CD4-positive, alpha-beta T cell treated with Interferon gamma for 1 hour (primary cell): Measurements from ENCODE around the gene PDGFD.

Source experiments
- DNase-seq: peaks from one replicate; pipeline ENCODE4 v3.0.0-alpha.2; 2020

Gene PDGFD

GRCh38 chr11:104164028-104164520, at the start of gene PDGFD:
Gene PDGFD, minus strand, starts transcription at chr11:104164147.
- peak; percentile 59 for DNase-seq

GRCh38 chr11:104206936-104207335, 43.0 kb upstream of the PDGFD start:
- DNase-seq: no peak

DNA sequence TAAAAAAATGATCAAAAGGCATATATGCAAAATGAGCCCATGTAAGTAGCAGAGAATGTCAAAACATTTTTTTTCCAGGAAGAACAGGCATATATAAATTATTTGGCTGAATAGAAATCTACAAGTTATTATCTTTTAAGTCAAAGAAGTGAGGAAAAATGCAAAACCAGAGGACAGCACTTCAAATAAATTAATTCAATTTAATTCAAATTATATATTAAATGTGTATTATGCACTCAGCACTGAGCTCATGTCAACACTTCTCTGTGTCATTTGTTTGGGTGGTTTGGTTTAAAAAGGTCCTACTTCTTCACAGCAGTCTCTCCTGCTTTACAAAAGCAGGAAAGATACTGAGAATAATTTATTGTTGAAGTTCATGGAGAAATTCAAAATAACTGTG, 41.9 kb upstream of the PDGFD start:
- no peak for DNase-seq

GRCh38 chr11:104200688-104201087, 36.7 kb upstream of the PDGFD start:
- DNase-seq: no peak

DNA sequence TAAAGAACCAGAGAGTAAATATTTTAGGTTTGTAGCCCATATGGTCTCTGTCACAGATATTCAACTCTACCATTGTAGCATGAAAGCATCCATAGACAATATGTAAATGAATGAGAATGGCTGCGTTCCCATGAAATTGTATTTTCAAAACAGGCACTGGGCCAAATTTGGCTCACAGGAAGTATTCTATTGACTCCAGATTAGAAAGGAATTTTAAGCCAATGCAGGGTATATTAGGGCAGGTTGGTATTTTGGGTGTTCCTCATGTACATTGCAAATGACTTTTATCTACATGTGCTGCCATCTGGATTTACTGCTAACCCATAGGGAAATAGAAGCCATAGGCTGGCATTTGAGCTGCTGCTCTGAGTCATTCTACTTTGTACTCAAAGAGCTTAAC, 35.1 kb upstream of the PDGFD start:
- no peak for DNase-seq

DNA sequence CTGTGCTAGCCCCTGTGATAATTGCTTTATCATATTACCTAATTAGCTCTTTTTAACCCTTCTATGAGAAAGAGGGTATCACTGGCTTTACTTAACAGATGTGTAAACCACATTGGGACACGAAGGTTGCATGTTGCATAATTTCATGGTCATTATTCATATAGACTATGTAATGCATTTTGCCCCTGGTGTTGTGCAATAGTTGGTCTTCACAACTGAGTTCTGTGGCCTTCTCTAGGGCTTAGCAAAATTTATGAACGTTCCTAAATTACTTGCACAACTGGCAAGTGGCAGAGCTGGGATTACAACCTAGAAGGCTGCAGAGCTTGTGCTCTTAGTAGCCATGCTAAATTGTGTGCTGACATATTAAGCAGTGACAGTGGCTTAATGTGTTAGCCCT, 34.6 kb upstream of the PDGFD start:
- no peak for DNase-seq

- DNase-seq: no peak
Observed at GRCh38 chr11:104191124-104191523, 27.2 kb upstream of the PDGFD start.

DNA sequence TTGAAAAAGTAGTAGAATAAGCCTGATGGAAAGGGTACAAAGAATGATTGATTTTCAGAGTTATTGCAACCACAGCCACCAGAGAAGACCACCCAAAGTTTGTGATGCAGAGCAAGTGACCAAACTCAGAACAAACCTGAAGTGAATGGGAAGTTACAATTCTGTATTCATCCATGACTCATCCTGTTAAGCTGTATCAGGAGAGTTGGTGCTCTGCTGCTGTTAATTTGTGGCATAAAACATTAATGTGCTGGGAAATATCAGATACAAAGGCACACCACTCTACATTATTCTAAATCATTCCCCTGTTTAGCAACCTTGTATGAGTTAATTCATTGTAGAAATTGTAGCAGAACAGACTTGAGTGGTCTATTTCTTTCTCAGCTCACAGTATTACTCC, 19.6 kb upstream of the PDGFD start:
- DNase-seq: no peak

- no peak for DNase-seq
Observed at GRCh38 chr11:104175769-104176168, 11.8 kb upstream of the PDGFD start.

GRCh38 chr11:104169091-104169490, 5.1 kb upstream of the PDGFD start:
- no peak for DNase-seq

- no peak for DNase-seq
Observed at GRCh38 chr11:104165014-104165413, 1.1 kb upstream of the PDGFD start.

DNA sequence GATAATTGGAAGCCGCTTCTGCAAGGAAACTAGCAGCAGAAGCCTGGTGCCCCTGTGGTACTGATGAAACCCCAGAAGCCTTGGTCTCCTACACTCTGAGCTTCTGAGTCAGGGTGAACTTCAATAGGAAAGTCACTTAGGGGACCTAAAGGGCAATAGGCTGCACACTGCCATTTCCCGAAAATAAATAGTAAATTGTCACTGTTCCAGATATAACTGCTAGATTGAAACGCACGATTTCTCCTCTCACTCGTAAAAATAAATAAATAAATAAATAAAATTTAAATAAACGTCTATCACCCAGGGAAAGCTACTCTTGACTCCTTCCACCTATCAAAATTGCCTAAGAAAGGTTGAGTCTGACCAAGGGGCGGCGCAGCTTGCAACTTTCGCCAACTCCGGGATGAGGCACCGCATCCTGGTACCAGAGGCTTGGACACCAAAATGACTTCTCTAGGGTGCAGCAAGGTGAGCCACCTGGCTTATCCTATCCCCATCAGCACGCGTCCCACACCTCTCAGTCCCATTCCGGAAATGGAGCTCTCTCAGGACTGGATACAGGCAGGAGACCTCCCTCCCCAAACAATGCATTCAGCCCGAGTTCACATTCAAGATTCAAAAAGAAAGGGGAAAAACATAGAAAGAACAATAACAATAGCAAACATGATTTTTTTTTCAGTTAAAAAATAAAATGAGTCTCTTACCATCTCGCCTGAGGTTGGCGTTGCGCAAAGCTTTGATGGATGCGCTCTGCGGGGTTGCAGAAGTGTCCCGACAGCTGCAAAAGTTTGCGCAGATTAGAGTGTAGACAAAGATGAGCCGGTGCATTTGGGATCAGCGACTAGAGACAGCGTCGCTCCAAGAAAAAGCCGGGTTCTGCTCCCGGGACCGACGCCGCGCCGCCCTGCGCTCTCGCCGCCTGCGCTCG, 583 bp downstream of the PDGFD start:
- no peak for DNase-seq

- no peak for DNase-seq
Observed at GRCh38 chr11:104161751-104162450, 2.0 kb downstream of the PDGFD start.

DNA sequence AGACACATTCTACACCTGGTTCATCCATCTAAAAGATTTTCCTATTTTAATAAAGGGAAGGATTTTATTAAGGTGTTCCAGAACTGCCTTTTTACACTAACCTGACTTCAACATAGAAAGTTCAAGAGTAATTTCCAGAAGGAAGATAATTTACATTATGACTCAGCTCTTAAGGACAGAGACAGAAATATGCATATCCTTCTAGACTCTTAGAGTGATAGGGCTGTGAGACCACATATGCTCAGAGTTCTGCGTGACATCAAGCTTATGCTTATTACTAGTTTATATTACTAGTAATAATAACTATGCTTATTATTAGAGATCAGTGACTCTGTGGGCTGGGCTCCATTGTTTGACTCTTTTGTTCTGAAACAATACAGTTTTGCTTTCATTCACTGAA, 4.6 kb downstream of the PDGFD start:
- DNase-seq: no peak

DNA sequence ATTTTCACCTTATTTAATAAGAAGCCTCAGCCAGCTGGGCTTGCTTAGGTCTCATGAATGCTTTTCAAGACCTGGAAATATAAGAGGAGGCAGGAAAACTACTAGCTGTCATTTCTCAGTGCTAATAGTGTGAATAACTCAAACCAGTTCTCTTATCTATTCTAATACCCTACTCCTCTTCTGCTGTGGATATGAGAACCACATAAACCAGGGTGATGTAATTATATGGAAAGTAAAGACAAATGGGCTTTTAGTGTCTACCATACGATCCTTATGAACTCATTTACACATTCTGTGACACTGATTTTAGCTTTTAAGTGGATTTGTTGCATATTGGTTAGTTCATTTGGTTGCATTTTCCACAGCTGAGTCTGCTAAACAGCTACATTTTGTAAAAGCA, 8.6 kb downstream of the PDGFD start:
- DNase-seq: no peak

DNA sequence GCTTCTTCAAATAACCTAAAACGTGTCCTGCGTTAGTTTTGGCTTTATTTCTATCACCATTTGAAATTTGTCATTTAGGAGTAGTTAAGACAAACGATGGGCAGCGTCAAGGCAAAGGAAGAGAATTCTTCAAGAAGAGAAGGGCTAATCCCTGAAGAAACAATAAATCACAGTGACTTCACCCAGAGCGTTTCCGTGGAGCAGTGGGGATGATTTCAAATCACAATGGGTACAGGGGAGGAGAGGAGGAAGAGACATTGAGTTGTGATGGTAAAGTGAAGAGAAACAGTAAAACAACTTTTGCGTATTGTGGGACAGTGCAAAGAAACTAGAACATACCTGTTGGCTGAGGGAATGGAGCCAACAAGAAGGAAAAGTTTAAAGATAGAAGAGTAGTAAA, 9.7 kb downstream of the PDGFD start:
- DNase-seq: no peak

DNA sequence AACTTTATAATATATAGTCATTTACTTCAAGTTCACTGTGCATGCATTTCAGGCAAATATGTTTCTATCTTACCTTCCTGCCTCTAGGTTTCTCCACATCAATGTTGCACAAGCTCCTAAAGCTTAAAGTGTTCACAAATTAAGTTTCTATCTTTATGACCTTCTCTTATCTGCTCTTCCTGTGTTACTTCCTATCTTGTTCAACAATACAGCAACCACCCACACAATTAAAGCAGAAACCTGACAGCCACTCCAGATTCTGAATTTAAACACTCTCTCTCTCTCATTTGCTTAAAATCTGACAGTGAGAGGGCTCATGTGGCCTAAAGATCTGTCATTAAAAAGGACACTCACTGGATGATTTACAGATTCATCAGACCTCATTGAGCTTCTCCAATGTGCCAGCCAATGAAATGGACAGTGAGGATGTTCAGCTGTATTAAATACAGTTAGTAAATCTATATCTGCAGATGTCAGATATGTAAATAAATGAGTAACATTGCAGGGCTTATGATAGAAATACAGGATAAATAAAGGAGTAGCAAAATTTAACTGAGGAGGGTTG, 10.9 kb downstream of the PDGFD start:
- DNase-seq: no peak

GRCh38 chr11:104151404-104152204, 12.3 kb downstream of the PDGFD start:
- no peak for DNase-seq

DNA sequence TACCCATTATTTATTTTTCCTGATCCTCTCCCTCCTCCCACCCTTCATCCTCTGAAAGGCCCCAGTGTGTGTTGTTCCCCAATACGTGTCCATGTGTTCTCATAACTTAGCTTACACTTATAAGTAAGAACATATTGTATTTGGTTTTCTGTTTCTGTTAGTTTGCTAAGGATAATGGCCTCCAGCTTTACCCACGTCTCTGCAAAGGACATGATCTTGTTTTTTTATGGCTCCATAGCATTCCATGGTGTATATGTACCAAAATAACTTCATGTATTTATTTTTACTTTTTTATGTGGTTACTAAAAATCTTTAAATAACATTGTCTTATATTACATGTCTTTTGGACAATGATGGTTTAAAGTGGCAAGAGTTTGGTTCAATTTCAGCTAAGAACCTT, 15.2 kb downstream of the PDGFD start:
- no peak for DNase-seq

DNA sequence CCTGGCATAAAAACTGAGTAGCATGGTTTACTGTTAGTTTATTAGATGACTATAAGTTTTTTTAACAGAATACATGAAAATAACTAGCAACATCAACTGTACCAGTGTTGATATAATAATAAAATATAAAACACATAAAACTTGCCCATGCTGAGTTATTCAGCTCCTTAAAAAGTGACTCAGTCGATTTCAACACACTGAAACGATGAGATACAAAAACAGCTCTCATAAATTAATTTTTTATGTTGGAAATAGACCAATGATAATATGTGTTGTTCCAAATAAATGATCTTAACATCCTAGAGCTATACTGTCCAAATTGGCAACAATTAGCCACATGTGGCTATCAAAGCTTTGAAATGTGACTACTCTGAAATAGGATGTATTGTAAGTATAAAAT, 15.9 kb downstream of the PDGFD start:
- no peak for DNase-seq

DNA sequence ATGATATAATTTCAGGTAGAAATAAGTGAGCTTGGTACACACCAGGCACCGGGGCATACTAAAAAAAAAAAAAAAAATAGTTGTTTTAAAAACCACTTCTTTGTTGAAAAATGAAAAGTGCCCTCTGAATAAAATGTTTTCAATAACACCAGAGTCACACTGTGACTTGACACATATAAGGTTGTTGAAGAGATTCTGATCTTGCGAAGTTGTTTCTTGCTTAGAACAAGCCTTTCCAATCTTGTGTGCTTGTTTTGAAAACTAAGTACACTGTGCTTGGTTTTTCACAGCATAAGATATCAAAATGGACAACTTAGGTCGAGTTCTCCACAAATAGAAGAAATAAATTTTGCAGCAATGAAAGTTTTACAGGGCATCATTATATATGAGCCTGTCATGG, 17.0 kb downstream of the PDGFD start:
- DNase-seq: no peak

DNA sequence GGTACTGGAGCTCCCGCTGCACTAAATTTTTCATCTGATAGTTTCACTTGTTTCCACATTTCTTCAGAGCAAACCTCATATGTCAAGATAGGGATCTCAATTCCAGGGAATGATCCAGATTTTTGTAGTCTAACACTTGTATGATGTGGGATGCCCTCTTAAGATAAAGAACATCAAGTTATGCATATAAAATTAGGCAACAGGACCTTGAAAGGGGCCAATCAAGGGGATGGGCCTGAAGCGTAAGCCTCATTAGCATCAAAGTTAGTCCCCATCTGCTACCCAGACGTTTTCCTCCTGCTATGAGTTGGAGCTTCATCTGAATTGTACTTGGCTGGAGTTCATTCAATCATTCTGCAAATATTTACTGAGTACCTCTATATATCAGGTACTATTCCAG, 17.5 kb downstream of the PDGFD start:
- DNase-seq: no peak

GRCh38 chr11:104145062-104145461, 18.9 kb downstream of the PDGFD start:
- no peak for DNase-seq
